DMS114 treated with DMSO at 0.1 percent for 48 hours (cell line): Measurements from ENCODE around the gene WNT16.
"Not testable (repeated sequence)": the region's sequence is repeated elsewhere in the genome, so short reads cannot be mapped to it uniquely, and the experiment has no call there.

ENCODE experiments used
- DNase-seq: peaks from one replicate; lab custom pipeline; 2025; ENCODE audit not compliant: unreplicated experiment; lab: John Stamatoyannopoulos, UW

WNT16 gene

DNA sequence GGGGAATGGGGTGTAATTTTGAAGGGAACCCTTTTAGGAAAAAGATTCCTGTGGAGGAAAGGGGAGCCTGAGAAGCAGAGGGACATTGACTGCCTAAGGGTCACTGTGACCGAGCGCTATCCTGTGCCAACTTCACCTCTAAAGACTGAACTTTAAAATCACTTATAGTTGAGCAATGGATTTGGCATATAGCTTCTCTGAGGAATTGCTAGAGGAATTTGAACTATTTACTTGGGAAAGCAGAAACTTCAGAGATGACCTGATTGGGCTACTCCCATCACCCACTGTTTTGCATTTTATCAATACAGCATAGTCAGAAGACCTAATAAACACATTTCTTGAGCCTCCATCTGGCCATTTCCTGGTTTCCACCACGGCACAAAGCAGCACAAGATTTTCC lies 23.7 kb upstream of the WNT16 start:
- DNase-seq, result no peak

DNA sequence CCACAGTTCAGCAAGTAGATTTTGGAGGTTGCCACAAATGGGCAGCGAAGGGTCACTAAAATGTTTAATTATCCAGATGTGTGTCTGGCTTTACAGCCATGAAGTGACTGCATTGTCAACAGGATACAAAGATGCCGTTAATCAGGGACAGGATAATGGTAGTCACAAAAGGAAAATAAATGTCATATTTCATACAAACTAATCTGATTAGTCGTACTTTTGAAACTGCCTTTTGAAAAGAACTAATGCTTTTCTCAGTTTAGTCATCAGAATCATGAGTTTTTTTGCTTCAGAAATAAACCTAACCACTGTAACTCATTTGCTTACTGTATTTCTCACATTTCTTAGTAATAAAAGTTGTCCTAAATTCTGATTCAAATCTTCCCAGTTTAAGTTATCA lies 22.2 kb upstream of the WNT16 start:
- DNase-seq, result no peak

DNA sequence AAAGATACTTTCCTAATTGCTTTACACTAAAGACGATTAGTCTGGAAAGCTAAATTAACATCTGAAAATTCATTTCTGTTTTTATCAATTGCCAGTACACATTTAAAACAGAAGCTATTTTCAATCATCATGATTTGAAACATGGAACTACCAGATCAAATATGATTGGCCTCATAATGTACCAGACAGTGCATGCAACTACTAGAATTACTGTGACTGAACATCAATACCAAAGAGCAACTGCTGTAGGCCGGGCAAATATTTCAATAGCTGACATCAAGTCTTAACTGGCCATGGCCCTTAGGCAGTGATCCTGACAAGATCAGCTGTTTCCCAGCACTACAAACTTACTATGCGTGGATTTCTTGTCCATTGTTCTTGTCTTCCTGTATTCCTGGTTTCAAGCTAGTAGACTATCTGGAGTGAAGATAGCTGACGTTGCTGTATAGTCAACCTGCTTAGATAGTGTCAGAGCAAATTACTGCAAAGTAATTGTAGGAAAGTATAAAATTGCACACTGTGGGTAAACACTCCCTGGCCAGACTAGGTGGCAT lies 21.7 kb upstream of the WNT16 start:
- DNase-seq, result no peak

DNA sequence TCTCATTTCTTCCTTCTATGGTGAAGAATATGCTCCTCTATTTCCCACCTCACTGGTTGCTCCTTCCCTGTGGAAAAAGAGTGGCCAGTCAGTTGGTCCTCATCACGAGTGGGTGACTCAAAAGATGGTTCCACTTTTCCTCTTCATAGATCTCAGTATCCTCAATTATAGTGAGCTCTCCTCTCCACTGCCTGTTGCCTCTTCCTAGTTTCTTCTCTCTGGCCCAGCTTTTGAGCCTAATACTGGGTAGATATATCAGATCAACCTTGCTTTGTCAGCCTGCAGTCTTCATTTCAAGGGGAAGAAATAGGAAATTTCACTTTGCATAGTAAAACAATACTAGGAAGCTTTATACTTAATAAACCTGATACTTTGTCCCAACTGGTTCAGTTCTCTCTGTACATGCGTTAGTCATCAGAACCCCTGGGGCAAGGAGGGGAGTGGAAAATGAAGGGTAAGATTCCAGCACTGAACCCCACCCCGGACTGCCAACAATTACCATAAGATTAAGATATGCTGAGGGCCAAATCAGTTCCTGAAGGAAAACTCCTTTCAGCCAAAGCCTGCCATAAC lies 15.5 kb upstream of the WNT16 start:
- DNase-seq, result no peak

DNA sequence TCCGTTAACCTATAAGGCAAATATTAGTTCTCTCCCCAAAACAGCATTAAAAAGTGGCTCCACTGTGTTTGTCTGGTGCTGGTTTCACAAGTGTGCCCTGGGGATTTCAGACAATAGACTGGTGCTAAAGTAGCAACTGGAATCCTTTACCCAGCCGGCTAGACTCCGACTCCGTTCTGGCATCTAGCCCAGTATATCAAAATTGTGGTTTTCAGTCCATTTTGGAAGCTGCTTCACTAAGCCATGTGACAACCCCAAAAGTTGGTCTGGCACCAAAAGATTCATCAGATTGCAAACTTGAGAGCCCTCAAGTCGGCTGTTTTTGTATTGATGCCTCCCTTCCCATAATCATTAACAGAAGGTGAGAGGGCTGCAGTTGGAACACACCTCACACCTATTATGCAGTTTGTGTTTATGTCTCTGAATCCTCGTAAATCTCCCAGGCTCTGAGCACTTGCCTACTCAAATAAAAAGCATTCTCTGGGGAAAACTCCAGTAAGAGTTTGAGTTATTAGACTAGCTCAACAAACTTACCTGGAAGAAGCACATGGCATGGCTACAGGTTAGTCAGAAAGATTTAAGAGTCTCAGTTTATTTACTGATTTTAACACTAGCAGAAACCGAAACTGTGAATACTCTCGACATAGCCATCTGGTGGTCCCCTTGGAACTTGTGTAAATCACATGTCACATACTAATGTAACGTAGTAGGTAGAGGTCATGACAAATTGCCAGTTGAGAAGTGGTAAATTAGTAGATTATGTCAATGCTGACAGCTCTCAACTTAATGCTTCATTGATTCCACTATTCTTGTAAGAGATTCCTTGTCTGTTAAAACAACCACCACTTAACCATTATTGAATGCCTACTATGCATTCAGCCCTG lies 14.8 kb upstream of the WNT16 start:
- DNase-seq, result no peak

DNA sequence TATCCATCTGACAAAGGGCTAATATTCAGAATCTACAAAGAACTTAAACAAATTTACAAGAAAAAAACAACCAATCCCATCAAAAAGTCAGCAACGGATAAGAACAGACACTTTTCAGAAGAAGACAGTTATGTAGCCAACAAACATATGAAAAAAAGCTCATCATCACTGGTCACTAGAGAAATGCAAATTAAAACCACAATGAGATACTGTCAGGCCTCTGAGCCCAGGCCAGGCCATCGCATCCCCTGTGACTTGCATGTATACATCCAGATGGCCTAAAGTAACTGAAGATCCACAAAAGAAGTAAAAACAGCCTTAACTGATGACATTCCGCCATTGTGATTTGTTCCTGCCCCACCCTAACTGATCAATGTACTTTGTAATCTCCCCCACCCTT lies 13.6 kb upstream of the WNT16 start:
- not testable (repeated sequence) for DNase-seq

DNA sequence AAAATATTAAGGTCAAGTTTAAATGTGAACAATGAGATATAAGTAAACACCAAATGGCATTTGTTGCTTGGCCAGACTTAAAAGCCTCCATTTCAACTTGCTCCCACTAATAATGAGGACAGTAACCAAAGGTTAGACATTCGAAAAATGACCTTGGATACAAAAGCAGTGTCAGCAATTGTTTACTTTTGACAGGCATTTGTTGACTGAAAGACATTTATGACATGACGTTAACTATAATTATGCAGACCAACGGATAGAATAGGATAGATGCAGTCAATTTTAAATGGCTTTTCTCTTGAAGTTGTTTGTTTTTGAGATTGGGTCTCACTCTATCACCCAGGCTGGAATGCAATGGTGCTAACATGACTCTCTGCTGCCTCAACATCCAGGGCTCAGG lies 6.3 kb upstream of the WNT16 start:
- no peak for DNase-seq

DNA sequence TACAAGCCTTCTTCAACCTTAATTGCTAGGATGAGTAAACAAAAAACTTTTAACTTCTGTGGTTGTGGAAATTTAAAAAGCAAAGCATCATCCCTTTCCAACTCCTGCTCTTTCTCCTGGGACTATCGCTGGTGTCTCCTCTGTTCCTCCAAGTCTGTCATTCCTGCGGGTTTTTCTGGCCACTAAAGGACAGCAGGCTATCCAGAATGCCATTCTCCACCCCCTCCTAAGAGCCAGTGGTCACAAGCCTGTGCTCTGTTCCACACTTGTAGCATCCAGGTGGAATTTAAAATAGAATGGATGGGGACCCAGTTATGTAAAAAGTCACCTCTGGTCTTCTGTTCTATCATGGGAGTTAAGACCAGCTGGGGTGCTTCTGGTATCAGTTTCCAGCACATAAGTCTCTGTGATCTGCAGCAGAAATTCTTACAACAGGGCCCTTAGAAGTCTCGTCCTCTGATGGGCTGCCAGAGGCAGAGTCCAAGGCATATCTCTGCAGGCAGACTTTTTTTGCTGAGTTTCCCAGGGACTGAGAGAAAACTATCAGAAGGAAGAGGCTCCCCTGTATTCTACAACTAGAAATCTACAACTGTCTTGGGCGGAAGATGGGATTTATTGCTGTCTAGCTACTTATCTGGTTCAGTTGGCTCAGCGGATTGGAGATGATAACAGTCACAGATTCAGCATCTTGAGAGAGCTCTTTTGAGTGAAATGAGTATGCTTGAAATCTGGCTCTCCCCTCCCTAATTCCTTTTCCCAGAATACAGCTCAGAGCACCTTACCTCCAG lies 5.1 kb upstream of the WNT16 start:
- DNase-seq, result no peak

DNA sequence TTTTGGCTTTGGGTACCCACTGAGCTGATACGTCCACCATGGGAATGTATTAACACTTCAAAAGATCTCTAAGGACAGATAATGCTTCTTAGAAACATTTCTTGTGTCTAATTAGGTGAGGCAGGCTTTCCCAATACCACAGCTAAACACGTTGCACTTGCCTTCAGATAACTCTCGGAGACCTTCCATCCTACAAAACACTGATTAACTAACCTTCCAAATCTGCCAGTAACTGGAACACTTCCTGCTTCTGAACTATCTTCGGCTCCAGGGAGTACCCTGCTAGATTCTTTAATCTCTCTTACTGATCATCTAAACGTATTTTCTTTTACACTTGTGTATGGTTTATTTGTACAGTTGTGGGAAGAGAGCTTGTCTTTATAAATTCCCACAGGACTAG lies 1.1 kb upstream of the WNT16 start:
- DNase-seq, result no peak

DNA sequence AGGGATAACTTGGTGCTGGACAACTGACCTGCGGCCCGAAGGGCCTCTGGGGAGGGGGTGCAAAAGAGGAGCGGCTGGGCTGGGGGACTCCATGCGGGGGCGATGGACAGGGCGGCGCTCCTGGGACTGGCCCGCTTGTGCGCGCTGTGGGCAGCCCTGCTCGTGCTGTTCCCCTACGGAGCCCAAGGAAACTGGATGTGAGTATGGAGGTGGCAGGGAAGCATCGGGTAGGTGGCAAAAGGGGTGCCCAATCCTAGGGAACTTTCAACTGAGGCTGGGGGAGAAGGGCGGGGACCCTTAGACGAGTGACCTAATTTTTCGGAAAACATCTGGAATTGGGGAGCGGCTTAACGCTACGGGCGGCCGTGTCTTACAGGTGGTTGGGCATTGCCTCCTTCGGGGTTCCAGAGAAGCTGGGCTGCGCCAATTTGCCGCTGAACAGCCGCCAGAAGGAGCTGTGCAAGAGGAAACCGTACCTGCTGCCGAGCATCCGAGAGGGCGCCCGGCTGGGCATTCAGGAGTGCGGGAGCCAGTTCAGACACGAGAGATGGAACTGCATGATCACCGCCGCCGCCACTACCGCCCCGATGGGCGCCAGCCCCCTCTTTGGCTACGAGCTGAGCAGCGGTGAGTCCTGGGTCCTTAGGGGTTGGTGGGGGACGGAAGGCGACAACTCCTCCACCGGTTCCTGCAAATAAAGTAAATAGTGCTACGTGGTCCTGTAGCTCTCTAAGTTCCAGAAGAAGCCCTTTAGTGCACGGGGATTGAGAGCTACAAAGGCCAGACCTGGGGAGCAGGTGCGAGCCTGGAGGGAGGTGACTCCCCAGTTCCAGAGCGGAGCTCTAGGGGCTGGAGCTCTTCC lies 622 bp downstream of the WNT16 start:
- DNase-seq, result no peak

DNA sequence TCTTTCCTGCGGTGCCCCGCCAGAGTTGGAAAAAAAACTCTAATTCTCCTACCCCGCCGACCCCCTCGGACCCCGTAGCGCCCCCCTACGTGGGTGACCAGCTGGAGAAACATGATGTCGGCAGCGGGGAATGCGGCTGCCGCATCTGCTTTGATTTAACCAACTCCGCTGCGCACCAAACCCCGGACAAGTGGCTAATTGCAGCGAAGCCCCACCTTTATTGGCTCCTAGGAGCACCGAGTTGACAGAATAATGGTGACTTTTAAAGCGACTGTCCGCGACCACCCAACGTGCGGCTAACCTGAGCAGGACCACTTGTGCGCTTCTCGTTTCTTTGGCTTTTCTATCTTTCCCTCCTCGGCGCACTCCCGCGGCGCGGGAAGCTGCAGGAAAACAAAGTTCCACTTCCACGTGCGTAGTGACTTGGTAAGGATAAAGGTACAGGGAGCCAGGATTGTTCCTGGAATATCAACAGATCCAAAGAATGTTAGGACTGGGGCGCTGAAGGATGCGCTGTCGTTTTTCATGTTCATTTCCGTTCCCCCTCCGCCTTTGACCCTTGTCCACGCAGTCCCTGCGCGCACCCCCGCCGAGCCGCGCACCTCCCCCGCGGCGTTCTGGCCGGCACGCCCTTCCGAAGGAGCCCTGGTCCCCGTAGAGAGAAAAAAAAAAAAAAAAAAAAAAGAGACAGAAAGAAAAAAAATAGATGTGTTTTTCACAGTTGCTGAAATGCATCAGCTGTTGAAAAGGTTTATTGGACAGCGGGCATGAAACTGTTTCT lies 1.4 kb downstream of the WNT16 start:
- no peak for DNase-seq

DNA sequence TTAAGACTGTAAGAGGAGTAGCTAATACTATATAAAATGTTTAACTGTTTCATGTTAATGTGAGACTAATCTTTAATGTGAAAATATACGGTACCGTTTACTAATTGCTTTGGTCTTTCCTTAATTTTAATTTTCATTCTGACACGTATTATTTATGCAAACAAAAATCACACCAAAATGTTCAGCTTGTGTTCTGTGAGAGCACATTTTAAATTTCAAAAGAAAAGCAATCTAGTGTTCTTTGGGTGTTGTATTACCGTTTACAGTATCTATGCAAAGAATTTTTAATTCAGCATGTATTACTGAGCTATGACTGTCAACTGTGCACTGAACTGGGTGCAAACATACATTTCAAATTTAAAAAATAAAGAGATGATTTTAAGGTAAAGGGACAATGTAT lies 2.2 kb downstream of the WNT16 start:
- no peak for DNase-seq

DNA sequence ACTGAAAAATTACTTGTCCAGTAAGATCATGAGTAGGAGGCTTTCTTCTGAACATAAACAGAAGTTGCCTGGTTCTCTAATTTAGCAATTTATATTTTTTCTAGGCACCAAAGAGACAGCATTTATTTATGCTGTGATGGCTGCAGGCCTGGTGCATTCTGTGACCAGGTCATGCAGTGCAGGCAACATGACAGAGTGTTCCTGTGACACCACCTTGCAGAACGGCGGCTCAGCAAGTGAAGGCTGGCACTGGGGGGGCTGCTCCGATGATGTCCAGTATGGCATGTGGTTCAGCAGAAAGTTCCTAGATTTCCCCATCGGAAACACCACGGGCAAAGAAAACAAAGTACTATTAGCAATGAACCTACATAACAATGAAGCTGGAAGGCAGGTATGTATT lies 2.8 kb downstream of the WNT16 start:
- DNase-seq, result no peak

DNA sequence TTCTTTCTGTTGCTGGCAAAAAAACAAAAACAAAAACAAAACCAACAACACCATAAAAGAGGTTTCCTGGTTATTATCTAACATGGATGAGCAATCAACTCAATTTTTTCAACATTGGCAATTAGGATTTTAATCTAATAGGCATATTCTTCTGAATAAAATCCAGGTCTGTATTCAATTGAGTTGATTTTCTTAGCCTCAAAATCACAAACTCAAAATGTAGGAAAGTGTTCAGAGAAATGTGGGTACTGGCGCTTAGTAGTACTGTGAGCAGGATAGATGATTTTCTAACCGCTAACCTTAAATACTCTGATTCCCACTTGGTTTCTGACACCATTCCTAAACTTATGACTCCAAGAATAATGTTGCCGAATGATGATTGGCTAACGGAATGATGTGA lies 5.6 kb downstream of the WNT16 start:
- DNase-seq, result no peak

DNA sequence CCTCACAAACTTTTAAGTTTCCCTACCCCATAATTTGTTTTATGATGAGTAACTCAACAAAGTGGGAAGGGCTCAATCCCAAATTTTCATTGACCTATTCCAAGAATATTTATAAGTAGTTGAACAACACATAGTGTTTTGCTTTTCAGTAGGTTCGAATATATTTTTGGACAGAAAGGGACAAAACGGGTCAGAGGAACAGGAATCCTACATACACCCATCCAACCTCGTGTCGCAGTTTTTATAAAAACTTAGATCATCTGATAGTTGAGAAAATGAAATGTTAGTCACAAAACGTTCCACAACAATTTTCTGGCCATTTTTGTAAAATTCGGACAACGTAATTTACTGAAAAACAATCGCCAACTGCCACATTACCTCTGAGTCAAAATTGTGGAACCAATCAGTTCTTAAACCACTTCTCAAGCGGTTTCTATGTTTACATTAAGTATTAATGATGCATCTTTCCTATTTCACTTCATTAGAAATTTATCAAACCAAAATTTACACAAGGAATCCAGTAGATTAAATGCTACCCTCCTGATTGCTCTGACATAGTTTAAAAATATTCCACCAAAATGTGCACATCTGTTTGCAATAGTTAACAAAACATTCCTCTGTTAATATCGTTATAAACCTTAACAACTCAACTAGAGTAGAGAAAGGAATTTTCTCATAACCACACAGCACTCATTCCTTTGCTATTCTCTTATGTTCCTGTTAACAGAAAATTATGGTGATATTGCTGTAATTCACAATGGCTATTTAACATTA lies 6.3 kb downstream of the WNT16 start:
- DNase-seq, result no peak

DNA sequence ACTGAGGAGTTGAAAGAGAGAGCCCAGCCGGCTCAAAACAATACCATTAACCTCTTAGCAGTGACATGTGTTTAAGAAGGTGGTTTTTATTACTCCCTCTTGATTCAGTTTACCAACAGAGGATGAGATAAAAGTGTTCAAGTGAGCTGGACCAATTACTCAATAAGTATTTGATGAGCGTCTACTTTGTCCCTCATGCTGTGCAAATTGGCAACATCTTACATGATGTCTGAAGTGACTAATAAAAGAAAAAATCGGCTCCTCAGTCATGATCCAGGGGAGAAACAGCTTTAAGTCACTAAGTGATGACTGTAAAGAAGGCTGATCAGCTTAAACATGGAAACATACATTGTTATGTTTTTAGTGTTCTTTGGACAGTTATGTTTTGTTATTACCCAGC lies 7.8 kb downstream of the WNT16 start:
- DNase-seq, result no peak

DNA sequence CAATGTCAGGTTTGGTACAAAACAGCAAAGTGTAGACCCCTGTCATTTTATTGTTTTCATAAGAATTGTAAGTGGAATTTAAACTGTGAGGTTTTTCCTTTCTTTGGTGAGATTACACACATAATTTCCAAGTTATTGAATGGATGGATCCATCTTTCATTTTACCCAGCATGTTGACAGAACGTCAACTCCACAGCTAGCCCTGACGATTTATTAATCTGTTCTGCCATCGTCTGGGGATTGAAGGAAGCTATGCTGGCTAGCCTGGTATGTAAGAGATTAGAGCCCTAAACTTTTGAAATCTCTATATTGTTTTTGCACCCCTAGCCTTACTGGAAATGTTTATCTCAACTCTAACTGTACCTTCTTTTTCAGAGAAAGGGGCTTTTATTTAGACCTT lies 8.6 kb downstream of the WNT16 start:
- DNase-seq, result no peak

DNA sequence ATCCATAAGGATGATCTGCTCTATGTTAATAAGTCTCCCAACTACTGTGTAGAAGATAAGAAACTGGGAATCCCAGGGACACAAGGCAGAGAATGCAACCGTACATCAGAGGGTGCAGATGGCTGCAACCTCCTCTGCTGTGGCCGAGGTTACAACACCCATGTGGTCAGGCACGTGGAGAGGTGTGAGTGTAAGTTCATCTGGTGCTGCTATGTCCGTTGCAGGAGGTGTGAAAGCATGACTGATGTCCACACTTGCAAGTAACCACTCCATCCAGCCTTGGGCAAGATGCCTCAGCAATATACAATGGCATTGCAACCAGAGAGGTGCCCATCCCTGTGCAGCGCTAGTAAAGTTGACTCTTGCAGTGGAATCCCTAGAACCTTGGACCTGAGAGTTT lies 10.3 kb downstream of the WNT16 start:
- no peak for DNase-seq

DNA sequence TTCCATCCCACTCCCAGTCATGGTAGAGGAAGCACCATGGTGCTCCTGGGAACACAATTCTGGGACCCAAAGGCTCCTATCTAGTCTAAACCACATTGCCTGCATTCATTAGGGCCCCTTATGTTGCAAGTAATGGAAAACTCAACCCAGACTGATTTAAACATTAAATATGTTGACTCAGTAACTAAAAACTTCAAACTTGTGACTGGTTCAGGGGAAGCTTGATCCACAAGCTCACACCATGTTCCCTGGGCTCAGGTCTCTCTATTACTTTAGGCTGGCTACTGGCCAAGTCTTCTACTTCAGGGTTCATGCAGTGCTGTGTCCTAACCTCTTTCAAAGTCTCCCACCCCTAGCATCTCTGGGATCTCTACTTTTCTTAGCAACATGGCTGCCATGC lies 13.1 kb downstream of the WNT16 start:
- no peak for DNase-seq
